Measurements from ENCODE around the gene SFT2D2.
"Not testable (repeated sequence)": the region's sequence is repeated elsewhere in the genome, so short reads cannot be mapped to it uniquely, and the experiment has no call there.

The SFT2D2 gene

GRCh38 chr1:168225476-168226190, at the start of gene SFT2D2:
SFT2D2 (plus strand) TSS chr1:168226004; CDS start chr1:168226080, 76 bp downstream.
- DNase-seq (ENCODE audit: low read depth in 3 of 3): peak; percentile 52 to 70 (median 68)

- no peak for DNase-seq (ENCODE audit: low read depth in 3 of 3)
Observed at GRCh38 chr1:168178227-168178637, 47.6 kb upstream of the SFT2D2 start.

GRCh38 chr1:168178638-168179437, 47.0 kb upstream of the SFT2D2 start, which contains the start of gene TIPRL:
TIPRL (plus strand) TSS chr1:168178962; CDS start chr1:168179078, 116 bp downstream.
- DNase-seq (ENCODE audit: low read depth in 3 of 3): peak; percentile 91 to 95 (median 92)

GRCh38 chr1:168179438-168180147, 46.2 kb upstream of the SFT2D2 start:
- DNase-seq (ENCODE audit: low read depth in 3 of 3): peak in 1 of 3 donors; percentile 4

GRCh38 chr1:168180148-168180524, 45.7 kb upstream of the SFT2D2 start:
- DNase-seq (ENCODE audit: low read depth in 3 of 3): peak in 1 of 3 donors; percentile 10

- DNase-seq (ENCODE audit: low read depth in 3 of 3): not testable (repeated sequence)
Observed at GRCh38 chr1:168181063-168181720, 44.6 kb upstream of the SFT2D2 start.

GRCh38 chr1:168187177-168187576, 38.6 kb upstream of the SFT2D2 start:
- DNase-seq (ENCODE audit: low read depth in 3 of 3): no peak

- DNase-seq (ENCODE audit: low read depth in 3 of 3): no peak
Observed at GRCh38 chr1:168190403-168190802, 35.4 kb upstream of the SFT2D2 start.

GRCh38 chr1:168195199-168196135, 30.3 kb upstream of the SFT2D2 start:
- DNase-seq (ENCODE audit: low read depth in 3 of 3): no peak

GRCh38 chr1:168199056-168199455, 26.7 kb upstream of the SFT2D2 start:
- no peak for DNase-seq (ENCODE audit: low read depth in 3 of 3)

- DNase-seq (ENCODE audit: low read depth in 3 of 3): no peak
Observed at GRCh38 chr1:168202941-168203654, 22.7 kb upstream of the SFT2D2 start.

GRCh38 chr1:168206111-168206510, 19.7 kb upstream of the SFT2D2 start:
- no peak for DNase-seq (ENCODE audit: low read depth in 3 of 3)

- DNase-seq (ENCODE audit: low read depth in 3 of 3): not testable (repeated sequence)
Observed at GRCh38 chr1:168207673-168208072, 18.1 kb upstream of the SFT2D2 start.

GRCh38 chr1:168210312-168210711, 15.5 kb upstream of the SFT2D2 start:
- DNase-seq (ENCODE audit: low read depth in 3 of 3): no peak

- no peak for DNase-seq (ENCODE audit: low read depth in 3 of 3)
Observed at GRCh38 chr1:168213349-168213748, 12.5 kb upstream of the SFT2D2 start.

GRCh38 chr1:168216171-168216570, 9.6 kb upstream of the SFT2D2 start:
- no peak for DNase-seq (ENCODE audit: low read depth in 3 of 3)

- no peak for DNase-seq (ENCODE audit: low read depth in 3 of 3)
Observed at GRCh38 chr1:168217664-168218063, 8.1 kb upstream of the SFT2D2 start.

GRCh38 chr1:168218658-168219057, 7.1 kb upstream of the SFT2D2 start:
- no peak for DNase-seq (ENCODE audit: low read depth in 3 of 3)

- no peak for DNase-seq (ENCODE audit: low read depth in 3 of 3)
Observed at GRCh38 chr1:168220470-168220871, 5.3 kb upstream of the SFT2D2 start.

GRCh38 chr1:168221275-168221674, 4.5 kb upstream of the SFT2D2 start:
- no peak for DNase-seq (ENCODE audit: low read depth in 3 of 3)

All from stimulated activated CD4-positive, alpha-beta T cell treated with anti-CD3 and anti-CD28 coated beads, TNF-alpha, amount 100 ng/mL, for 48 hours (primary cell).